HL-60 (cell line): ENCODE data around the gene HOXC5.

Experiments
- DNase-seq, 2 experiments: peaks; one replicate each; pipeline ENCODE4 v3.0.0-alpha.2; 2010 to 2020; ENCODE audit warnings: low read depth in 1 of 2, low spot score in 1 of 2
- H3K27ac ChIP-seq: fragments of 250-450 bp; sonication (Bioruptor Pico); replicated peaks from 2 replicates; pipeline ENCODE4 v1.5.1; 2020; ENCODE audit warnings: mild to moderate bottlenecking, moderate library complexity
- H3K27me3 ChIP-seq: fragments of 250-450 bp; sonication (Bioruptor Pico); 2 replicates; pipeline ENCODE4 v1.5.1; 2021; ENCODE audit warnings: mild to moderate bottlenecking, moderate library complexity; ENCODE audit not compliant: insufficient read depth, poor library complexity, severe bottlenecking
- H3K4me3 ChIP-seq: replicated peaks from 2 replicates; pipeline ENCODE4 v1.5.1; 2011; ENCODE audit warnings: mild to moderate bottlenecking, control low read depth, low read length; ENCODE audit not compliant: insufficient read depth
- CTCF ChIP-seq: IDR thresholded peaks from one replicate; pipeline ENCODE4 v1.5.1; 2011; ENCODE audit warnings: low read length, control low read depth, inconsistent platforms; ENCODE audit not compliant: insufficient read depth
- GABPA ChIP-seq: IDR thresholded peaks from 2 replicates; pipeline ENCODE4 v1.6.1; 2012; ENCODE audit warnings: low read depth
- POLR2AphosphoS5 ChIP-seq: IDR thresholded peaks from 2 replicates; pipeline ENCODE4 v1.6.1; 2012; ENCODE audit warnings: low read depth
- REST ChIP-seq: IDR thresholded peaks from 2 replicates; pipeline ENCODE4 v1.6.1; 2012; ENCODE audit warnings: low read depth; ENCODE audit not compliant: insufficient replicate concordance
- SPI1 ChIP-seq: IDR thresholded peaks from 2 replicates; pipeline ENCODE4 v1.6.1; 2012; ENCODE audit warnings: low read depth, mild to moderate bottlenecking, borderline replicate concordance

HOXC5 gene

GRCh38 chr12:54045868-54046521 is 13.1 kb downstream of the HOXC5 start:
- Histone ChIP-seq H3K4me3 (no peak overlapping the region), H3K27ac (no peak overlapping the region), H3K27me3 (peaks cover 76% of the 10 kb centered on the region)
- TF ChIP-seq REST, result no peak
- TF ChIP-seq CTCF, result no peak
- no peak for TF ChIP-seq GABPA
- TF ChIP-seq SPI1, result no peak
- no peak for TF ChIP-seq POLR2AphosphoS5
- DNase-seq, result no peak

GRCh38 chr12:54046809-54047159 is 13.9 kb downstream of the HOXC5 start:
- Histone ChIP-seq H3K27ac (no peak overlapping the region), H3K27me3 (peaks cover 78% of the 10 kb centered on the region), H3K4me3 (no peak overlapping the region)
- DNase-seq, result no peak
- no peak for TF ChIP-seq SPI1
- TF ChIP-seq REST, result no peak
- TF ChIP-seq POLR2AphosphoS5, result no peak
- no peak for TF ChIP-seq CTCF
- no peak for TF ChIP-seq GABPA

GRCh38 chr12:54047160-54047963 is 14.5 kb downstream of the HOXC5 start:
- no peak for TF ChIP-seq POLR2AphosphoS5
- no peak for TF ChIP-seq CTCF
- TF ChIP-seq GABPA, result no peak
- no peak for TF ChIP-seq REST
- TF ChIP-seq SPI1, result no peak
- no peak for DNase-seq
- H3K27ac ChIP-seq, result no peak overlapping the region
- no peak overlapping the region for H3K4me3 ChIP-seq
- H3K27me3 ChIP-seq, result peaks cover 83% of the 10 kb centered on the region
